ENCODE data around the gene TUBB. TPM values are rescaled to one million over a fixed set of nuclear protein-coding genes. Genes with fewer than 3 reads are reported as not detected.

TUBB gene
- 1,000 to 10,000 TPM; 1,002 to 1,008 TPM for total RNA-seq

DNA sequence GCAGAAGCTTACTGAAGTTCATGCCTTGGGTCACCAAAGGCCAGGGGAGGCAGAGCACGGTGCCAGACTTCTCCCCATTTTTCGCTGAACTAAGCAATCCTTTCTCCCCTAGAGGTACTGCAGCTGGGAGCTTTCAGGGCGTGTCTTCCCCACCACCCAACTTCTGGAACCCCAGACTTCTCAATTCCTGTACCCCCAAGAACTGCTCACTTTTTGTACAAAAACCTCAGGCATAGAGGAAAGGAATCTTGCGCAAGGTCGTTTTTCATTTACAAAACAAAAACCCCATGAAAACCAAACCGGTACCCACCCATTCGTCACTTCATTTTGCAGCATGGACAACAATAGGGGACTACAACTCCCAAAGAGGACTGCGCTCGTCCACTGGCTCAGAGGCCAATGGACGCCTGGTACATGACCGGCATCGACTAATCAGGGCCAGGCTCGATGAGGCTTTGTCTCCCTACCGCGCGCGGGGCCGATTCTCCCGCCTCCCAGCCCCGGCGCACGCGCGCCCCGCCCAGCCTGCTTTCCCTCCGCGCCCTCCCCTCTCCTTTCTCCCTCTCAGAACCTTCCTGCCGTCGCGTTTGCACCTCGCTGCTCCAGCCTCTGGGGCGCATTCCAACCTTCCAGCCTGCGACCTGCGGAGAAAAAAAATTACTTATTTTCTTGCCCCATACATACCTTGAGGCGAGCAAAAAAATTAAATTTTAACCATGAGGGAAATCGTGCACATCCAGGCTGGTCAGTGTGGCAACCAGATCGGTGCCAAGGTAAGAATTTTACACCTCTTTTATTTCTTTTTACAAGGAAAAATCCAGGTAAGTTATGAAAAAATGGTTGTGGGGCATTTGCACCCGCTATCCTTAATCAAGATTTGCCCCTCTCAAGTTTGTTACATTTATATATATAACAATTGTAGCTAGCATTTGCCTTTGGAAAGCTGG, at the start of gene TUBB:
Gene TUBB, plus strand, starts transcription at position 562 of the 947 bp plus-strand sequence. Its CDS starts 155 bp downstream, at position 717.

DNA sequence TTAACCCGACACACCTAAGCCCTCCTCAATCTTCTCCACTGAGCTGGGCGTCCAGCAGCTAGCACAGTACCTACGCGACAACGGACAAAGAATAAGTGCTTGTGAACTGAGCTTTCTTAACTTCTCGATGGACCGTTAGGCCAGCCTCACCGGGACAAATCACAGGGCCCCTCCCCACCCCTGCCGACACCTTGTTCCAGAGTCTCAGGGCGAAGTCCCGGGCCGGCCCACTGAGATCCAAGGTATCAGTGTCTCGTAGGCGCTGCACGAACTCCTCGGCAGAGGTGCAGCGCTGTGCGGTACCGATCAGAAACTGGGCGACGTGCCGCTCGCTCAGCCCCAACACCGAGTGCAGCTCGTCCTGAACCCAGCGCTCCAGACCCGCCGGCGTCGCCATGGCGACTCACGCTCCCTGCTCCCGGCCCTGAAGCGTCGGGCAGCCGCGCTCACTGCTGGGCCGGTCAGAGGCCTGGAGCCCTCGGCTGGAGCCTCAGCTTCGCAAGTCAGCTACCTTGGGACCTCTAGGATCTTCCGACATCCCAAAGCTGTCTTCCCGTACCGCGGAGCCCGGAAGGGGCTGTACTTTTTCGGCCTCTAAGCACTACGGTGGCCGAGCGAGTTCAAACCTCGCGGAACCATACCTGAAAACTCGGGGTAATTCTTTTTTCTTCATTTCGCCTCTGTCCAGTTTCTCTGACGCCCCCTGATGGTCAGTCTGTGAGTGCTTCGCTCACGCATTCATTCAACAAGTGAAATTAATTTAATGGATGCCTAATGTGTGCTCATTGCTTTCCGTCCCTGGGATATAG, 47.5 kb upstream of the TUBB start, which contains the start of gene DHX16:
Gene DHX16, minus strand, starts transcription at position 562 of the 809 bp plus-strand sequence. Its CDS starts 165 bp downstream, at position 397.

DNA sequence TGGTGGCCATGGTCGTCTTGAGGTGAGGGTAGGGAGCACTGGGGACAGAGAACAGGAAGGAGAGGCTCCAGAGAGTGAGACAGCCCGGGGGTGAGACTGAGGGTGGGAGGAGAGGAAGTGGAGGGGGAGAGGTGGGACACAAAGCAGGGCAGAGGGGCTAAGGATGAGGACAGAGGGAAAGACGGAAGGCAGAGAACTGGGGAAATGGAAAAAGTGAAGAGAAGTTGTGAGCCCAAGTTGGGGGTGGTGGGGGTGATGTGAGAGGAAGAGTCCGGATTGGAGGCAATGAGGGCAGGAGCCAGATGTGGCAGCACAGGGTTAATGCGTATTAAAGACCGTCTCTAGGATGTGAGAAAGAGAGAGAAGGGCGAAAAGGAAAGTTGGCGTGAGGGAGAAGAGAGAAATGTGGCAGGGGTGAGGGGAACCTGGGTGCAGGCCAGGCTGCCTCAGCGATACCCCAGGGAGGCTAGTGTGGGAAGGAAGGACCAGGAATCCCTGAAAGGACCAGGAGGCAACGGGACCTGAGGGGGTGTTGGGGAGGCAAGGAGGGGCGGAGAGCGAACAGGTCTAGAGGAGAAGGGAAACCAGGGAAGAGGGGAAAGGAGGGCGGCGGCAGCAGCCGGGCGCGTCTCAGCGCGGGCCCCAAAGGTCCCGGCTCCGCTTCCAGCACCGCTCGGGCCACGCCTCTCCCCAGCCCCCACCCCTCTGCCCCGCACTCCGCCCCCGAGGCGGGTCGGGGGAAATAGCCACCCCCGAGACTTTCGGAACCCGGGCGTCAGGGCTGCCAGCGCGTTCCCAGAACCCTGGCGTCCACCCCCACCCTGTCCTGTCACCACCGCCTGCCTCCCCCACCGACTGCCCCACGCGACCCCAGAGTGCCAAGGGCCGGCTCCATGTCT, 33.9 kb upstream of the TUBB start, which contains the start of gene PPP1R18:
Gene PPP1R18, minus strand, starts transcription at position 637 of the 899 bp plus-strand sequence. Its CDS starts 627 bp downstream, at position 10.

DNA sequence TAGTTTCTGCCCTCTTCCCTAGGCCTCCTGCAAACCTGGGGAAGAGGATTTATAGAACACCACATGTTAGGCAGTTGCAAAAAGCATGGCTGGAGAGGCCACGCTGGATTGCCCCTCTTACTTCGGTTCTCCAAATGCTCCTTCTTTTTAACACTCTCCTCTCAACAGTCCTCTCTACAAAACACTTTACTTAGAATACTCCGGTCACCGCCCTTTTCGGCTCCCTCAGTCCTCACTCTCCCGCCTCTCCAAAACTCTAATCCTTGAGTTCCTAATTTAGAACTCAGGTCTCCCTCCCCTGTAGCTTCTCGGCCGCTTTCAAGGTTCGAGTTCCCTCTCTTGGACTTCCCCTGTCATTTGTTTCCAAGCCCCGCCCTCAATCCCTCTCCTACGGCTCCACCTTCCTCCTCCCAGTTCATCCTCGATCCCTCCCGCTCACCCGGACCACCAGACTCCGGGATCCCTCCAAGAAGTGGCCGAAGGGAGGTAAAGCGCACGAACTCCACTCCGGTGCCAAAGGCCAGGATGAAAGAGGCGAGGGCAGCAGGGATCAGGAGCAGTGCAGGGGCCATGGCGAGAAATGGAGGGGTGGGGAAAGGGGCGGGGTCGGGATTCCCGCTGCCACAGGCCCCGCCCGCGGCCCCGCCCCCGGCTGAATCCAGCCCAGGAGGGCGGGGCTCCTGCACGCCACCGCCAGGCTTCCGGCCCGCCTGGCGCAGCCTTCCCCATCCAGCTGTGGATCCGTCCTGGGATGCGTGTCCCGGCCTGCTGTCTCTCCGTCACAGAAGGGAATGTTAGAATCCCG, 29.5 kb upstream of the TUBB start, which contains the start of gene NRM:
Gene NRM, minus strand, starts transcription at position 582 of the 805 bp plus-strand sequence. Its CDS starts 10 bp downstream, at position 572.

DNA sequence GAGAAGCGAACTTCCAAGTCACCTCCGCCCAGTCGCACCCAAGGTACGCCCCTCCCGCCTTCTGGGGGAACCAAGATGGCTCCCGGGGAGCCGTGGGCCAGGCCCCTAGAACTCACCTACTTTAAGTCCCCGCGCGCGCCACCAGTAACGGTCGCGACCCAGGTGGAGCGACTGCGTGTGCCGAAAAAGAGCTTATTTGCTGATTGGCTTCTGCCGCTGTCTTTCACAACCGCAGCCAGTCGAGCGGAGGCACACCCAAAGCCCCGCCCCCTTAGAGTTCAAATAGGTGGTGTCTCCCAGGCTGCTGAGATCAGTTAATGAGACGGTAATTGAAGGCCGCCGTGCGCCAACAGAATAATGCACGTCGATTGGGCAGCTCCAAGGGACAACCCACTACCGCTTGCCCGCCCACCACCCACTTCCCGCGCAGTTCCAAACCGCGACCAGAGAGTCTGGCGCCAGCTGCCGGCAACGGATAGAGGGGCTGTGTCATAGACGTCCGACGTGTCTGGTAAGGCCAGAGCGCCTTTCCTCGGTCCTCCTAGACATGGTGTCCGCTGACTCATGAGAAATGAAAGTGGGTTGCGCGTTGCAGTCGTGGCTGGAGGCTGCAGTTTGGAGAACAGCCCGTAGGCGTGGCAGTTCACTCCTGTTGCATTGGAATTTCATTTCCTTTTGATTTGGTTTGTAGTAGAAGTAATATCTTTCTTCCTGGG, 2.9 kb upstream of the TUBB start, which contains the start of gene MDC1:
Gene MDC1, minus strand, starts transcription at position 153 of the 716 bp plus-strand sequence. CDS start 2,106 bp downstream, outside the sequence.

DNA sequence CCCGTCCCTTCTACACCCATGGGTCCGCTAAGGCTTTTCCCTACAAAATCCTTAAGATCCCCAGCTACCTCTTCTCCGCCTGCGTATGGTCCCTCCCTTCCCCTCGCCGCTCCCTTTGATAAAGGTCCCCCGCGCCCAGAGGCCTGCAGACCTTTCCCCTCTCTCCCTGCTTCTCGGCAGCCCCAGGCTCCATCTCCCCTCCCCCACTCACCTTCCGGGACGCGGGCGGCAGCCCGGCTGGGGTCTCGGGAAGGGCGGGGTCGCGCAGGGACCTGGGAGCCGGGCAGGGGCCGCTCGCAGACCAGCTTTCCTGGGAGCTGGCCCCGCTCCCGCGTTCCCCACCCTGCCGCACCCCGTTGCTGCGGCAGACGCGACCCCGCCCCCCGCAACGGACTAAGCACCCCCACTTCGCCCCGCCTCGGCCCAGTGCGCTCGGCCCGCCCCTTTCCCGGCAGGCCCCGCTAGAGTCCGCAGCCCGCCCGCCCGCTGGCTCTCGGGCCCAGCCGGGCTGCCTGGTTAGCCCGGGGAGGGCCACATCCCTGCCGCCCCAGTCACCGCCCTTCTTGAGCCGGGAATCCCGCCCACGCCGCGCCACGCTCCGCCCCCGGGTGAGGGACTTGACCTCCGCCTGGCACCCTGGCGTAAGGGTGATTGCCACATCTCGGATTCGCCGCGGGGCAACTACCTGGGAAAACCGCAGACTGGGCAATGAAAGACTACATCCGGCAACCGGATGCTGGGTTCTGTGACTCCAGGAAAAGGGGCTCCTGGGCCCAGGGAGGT, 22.4 kb downstream of the TUBB start, which contains the start of gene FLOT1:
Gene FLOT1, minus strand, starts transcription at position 372 of the 783 bp plus-strand sequence. CDS start 498 bp downstream, outside the sequence.

DNA sequence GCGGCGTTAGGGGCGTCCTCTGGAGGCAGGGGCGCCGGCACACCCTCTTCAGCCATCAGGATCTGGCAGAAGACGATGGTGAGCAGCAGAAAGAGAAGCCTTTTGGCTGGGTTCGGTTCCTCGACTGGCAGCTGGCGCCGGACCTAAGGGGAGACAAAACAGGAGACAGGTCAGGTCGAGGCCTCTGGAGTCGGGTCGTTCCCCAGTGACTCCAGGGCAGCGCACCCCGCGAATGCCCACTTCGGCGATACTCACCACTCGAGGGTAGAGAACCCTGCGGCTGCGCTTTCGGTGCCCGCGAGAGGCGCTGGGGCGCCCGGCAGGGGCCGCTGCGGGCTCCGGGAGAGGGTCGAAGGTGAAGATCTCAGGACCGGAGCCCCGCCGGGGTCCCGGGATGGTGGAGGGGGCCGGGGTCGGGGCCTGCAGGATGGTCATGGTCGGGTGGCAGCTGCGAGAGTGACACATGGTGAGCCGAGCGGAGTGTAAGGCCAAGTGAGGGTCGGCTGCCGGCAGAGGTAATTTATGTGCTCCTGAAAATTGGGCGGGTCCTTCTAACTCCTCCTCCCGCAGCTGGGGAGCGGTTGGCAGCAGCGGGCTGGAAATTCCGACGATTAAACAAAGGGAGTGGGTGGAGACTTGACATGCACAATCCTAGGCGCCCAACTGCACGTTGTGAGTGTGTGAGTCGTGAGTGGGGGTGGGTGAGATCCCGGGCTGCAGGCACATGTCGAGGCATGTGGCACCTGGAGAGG, 24.1 kb downstream of the TUBB start, which contains the start of gene IER3:
Gene IER3, minus strand, starts transcription at position 494 of the 752 bp plus-strand sequence. Its CDS starts 29 bp downstream, at position 465.

Other genes with a start within 250 kb of the TUBB start
- 100 to 1,000 TPM; 919 to 935 TPM for gene HLA-E, start 230.8 kb upstream of the TUBB start, total RNA-seq
- gene GNL1, start 163.9 kb upstream of the TUBB start, total RNA-seq, result 10 to 100 TPM; 65.9 to 67.0 TPM
- gene PRR3, start 163.1 kb upstream of the TUBB start, total RNA-seq, result 10 to 100 TPM; 14.9 to 16.1 TPM
- 10 to 100 TPM; 67.6 to 72.8 TPM for gene ABCF1, start 148.9 kb upstream of the TUBB start, total RNA-seq
- 100 to 1,000 TPM; 109 to 115 TPM for gene PPP1R10, start 103.1 kb upstream of the TUBB start, total RNA-seq
- 10 to 100 TPM; 36.7 to 39.8 TPM for gene MRPS18B, start 102.5 kb upstream of the TUBB start, total RNA-seq
- gene ATAT1, start 93.5 kb upstream of the TUBB start, total RNA-seq, result 1 to 10 TPM; 8.4 to 9.6 TPM
- gene C6orf136, start 73.2 kb upstream of the TUBB start, total RNA-seq, result 10 to 100 TPM; 19.5 to 24.2 TPM
- 10 to 100 TPM; 34.3 to 36.2 TPM for gene DHX16, start 47.3 kb upstream of the TUBB start, total RNA-seq
- 100 to 1,000 TPM; 247 to 254 TPM for gene PPP1R18, start 33.7 kb upstream of the TUBB start, total RNA-seq
- gene NRM, start 29.4 kb upstream of the TUBB start, total RNA-seq, result 10 to 100 TPM; 40.5 to 44.6 TPM
- 10 to 100 TPM; 55.0 to 57.5 TPM for gene MDC1, start 3.1 kb upstream of the TUBB start, total RNA-seq
- 100 to 1,000 TPM; 209 to 215 TPM for gene FLOT1, start 22.3 kb downstream of the TUBB start, total RNA-seq
- 10 to 100 TPM; 34.2 to 34.3 TPM for gene IER3, start 24.2 kb downstream of the TUBB start, total RNA-seq
- 1 to 10 TPM; 7.0 to 9.3 TPM for gene DDR1, start 164.2 kb downstream of the TUBB start, total RNA-seq
- gene GTF2H4, start 187.9 kb downstream of the TUBB start, total RNA-seq, result 10 to 100 TPM; 28.3 to 32.5 TPM
- 10 to 100 TPM; 32.9 to 33.4 TPM for gene VARS2, start 193.9 kb downstream of the TUBB start, total RNA-seq
- not detected for gene SFTA2, start 211.8 kb downstream of the TUBB start, total RNA-seq
- not detected for gene MUCL3, start 220.6 kb downstream of the TUBB start, total RNA-seq